CD4-positive, alpha-beta T cell treated with Interleukin-12 subunit alpha and Interleukin-12 subunit beta, for 1 hour (primary cell): Measurements from ENCODE around the gene PURB.
"Not testable (repeated sequence)": the region's sequence is repeated elsewhere in the genome, so short reads cannot be mapped to it uniquely, and the experiment has no call there.

Source experiments
- DNase-seq: peaks from one replicate; pipeline ENCODE4 v3.0.0-alpha.2; 2020

Gene PURB

GRCh38 chr7:44891372-44891771 is 6.0 kb upstream of the PURB start:
- DNase-seq: peak; percentile 62

GRCh38 chr7:44889086-44889781 is 3.9 kb upstream of the PURB start:
- no peak for DNase-seq

- DNase-seq: no peak
Measured at GRCh38 chr7:44887293-44887692, 2.0 kb upstream of the PURB start.

- peak; percentile 56 for DNase-seq
Measured at GRCh38 chr7:44884621-44885393, 523 bp downstream of the PURB start.

GRCh38 chr7:44883961-44884620 is 1.2 kb downstream of the PURB start:
- DNase-seq: no peak

GRCh38 chr7:44882899-44883298 is 2.4 kb downstream of the PURB start:
- DNase-seq: no peak

- DNase-seq: no peak
Measured at GRCh38 chr7:44881610-44882009, 3.7 kb downstream of the PURB start.

- no peak for DNase-seq
Measured at GRCh38 chr7:44881066-44881600, 4.2 kb downstream of the PURB start.

GRCh38 chr7:44880317-44881018 is 4.9 kb downstream of the PURB start:
- no peak for DNase-seq

- no peak for DNase-seq
Measured at GRCh38 chr7:44876393-44876792, 8.9 kb downstream of the PURB start.

GRCh38 chr7:44875241-44875640 is 10.1 kb downstream of the PURB start:
- DNase-seq: no peak

- DNase-seq: no peak
Measured at GRCh38 chr7:44872787-44873186, 12.5 kb downstream of the PURB start.

GRCh38 chr7:44871918-44872317 is 13.4 kb downstream of the PURB start:
- not testable (repeated sequence) for DNase-seq

GRCh38 chr7:44870780-44871179 is 14.6 kb downstream of the PURB start:
- not testable (repeated sequence) for DNase-seq

GRCh38 chr7:44870336-44870735 is 15.0 kb downstream of the PURB start:
- not testable (repeated sequence) for DNase-seq

- no peak for DNase-seq
Measured at GRCh38 chr7:44867073-44867995, 18.0 kb downstream of the PURB start.

GRCh38 chr7:44861949-44862348 is 23.4 kb downstream of the PURB start:
- DNase-seq: not testable (repeated sequence)

GRCh38 chr7:44858161-44858560 is 27.2 kb downstream of the PURB start:
- DNase-seq: no peak

GRCh38 chr7:44854644-44855364 is 30.5 kb downstream of the PURB start:
- no peak for DNase-seq

- DNase-seq: no peak
Measured at GRCh38 chr7:44853391-44853790, 31.9 kb downstream of the PURB start.

GRCh38 chr7:44852590-44852989 is 32.7 kb downstream of the PURB start:
- DNase-seq: no peak
